ENCODE data around the gene NECTIN4.

GRCh38 chr1:161091093-161091492 lies 1.7 kb upstream of the NECTIN4 start:
- TF ChIP-seq TEAD4 (IDR thresholded peaks at IDR 0.05; ENCODE audit: low read depth, low read length) (no peak), CTCF (IDR thresholded peaks at IDR 0.05; ENCODE audit: control extremely low read depth in 1 of 3, insufficient read depth in 1 of 3, low read depth in 1 of 3, low read length in 3 of 3) (no peak), NRF1 (IDR thresholded peaks at IDR 0.05; ENCODE audit: low read depth, low read length) (no peak), EP300 (IDR thresholded peaks at IDR 0.05; ENCODE audit: borderline replicate concordance in 1 of 2, low read depth in 2 of 2, low read length in 2 of 2) (no peak), SP2 (IDR thresholded peaks at IDR 0.05; ENCODE audit: low read length) (no peak), TAF1 (IDR thresholded peaks at IDR 0.05; ENCODE audit: low read depth, low read length) (no peak), SP1 (IDR thresholded peaks at IDR 0.05; ENCODE audit: low read depth, low read length) (no peak), ATF3 (IDR thresholded peaks at IDR 0.05; ENCODE audit: insufficient read depth, low read depth, low read length) (no peak), CHD7 (IDR thresholded peaks at IDR 0.05; ENCODE audit: insufficient replicate concordance, low read length) (no peak), JUND (IDR thresholded peaks at IDR 0.05; ENCODE audit: low read length) (no peak), MAFK (IDR thresholded peaks at IDR 0.05; ENCODE audit: low read depth, low read length) (no peak)
